Transverse colon (tissue), 4 donors: ENCODE data around the gene USP24. TPM values are rescaled to one million over a fixed set of nuclear protein-coding genes. Genes with fewer than 3 reads are reported as not detected.

ENCODE experiments used
- DNase-seq: peaks from one replicate; pipeline ENCODE4 v3.0.0-alpha.2; 2019
- H3K27ac ChIP-seq, 4 donors: fragments of 200-600 bp; sonication (generic); 2 replicates each; pipeline ENCODE4 v1.5.1; 2016 to 2018; ENCODE audit warnings: inconsistent platforms in 4 of 4
- H3K27me3 ChIP-seq: fragments of 200-600 bp; sonication (generic); 2 replicates; pipeline ENCODE4 v1.5.1; 2017; ENCODE audit warnings: inconsistent platforms
- H3K36me3 ChIP-seq, 4 donors: fragments of 200-600 bp; sonication (generic); 2 replicates each; pipeline ENCODE4 v1.5.1; 2017 to 2019; ENCODE audit warnings: inconsistent platforms in 4 of 4
- H3K4me1 ChIP-seq, 4 donors: fragments of 200-600 bp; sonication (generic); 2 replicates each; pipeline ENCODE4 v1.5.1; 2017 to 2020; ENCODE audit warnings: inconsistent platforms in 4 of 4
- H3K4me3 ChIP-seq, 4 donors: fragments of 200-600 bp; sonication (generic); 1 replicate in 1 of 4; 2 replicates in 3 of 4; pipeline versions ENCODE4 v1.5.1 to v1.6.1; 2017 to 2019; ENCODE audit warnings: inconsistent platforms in 4 of 4
- H3K9me3 ChIP-seq, 2 donors: fragments of 200-600 bp; sonication (generic); 2 replicates each; pipeline ENCODE4 v1.5.1; 2017 to 2019; ENCODE audit warnings: inconsistent platforms in 2 of 2
- EP300 ChIP-seq: sonication (generic); formaldehyde crosslinking; IDR thresholded peaks from one replicate; pipeline ENCODE4 v1.6.1; 2017; ENCODE audit warnings: antibody characterized with exemption, low read depth
- POLR2A ChIP-seq: fragments of 450-650 bp; IDR thresholded peaks from one replicate; pipeline ENCODE4 v1.6.1; 2016; ENCODE audit warnings: antibody characterized with exemption, mild to moderate bottlenecking, moderate library complexity
- POLR2AphosphoS5 ChIP-seq, 3 donors: sonication (generic); formaldehyde crosslinking; IDR thresholded peaks; one replicate each; pipeline ENCODE4 v1.6.1; 2016; ENCODE audit warnings: antibody characterized with exemption in 3 of 3
- WGBS, 2 donors: methylation state at CpG; one replicate each; pipeline ENCODE4 v1.1.5; 2018; ENCODE audit warnings: low coverage in 1 of 2; 5-methylcytosine and 5-hydroxymethylcytosine counted together
- in situ Hi-C, 4 donors: fragments of 200-750 bp; cut with MboI; loops; one replicate each; pipeline versions ENCODE4 v1.15.0 to v1.15.1; 2017; ENCODE audit warnings: low sequenced_read_pairs in 3 of 4, low pct_ligation_motif_present in 1 of 4, low pct_unique_long_range_greater_than_20kb in 1 of 4
- intact Hi-C: fragments of 100-400 bp; cut with DNase I; formaldehyde crosslinking; loops from one replicate; pipeline ENCODE4 v1.15.1; 2023; ENCODE audit warnings: low total_unique reads
- total RNA-seq, 4 donors: library from RNA; depleted of rRNA; stranded (reverse); fragments of >200 nt; gene quantifications; one replicate each; pipeline ENCODE4 v1.1.0, GENCODE V29; 2016
- TF ChIP-seq, protein P1 (sequence below), 5 experiments: fragments of 200-600 bp in 3 of 5; fragments of 450-650 bp in 2 of 5; sonication (generic) in 3 of 5; IDR thresholded peaks; 1 replicate in 2 of 5; 2 replicates in 3 of 5; pipeline ENCODE4 v1.5.1; 2016 to 2017; ENCODE audit warnings: antibody characterized with exemption in 5 of 5, inconsistent platforms in 3 of 5, mild to moderate bottlenecking in 2 of 5, moderate library complexity in 1 of 5

Gene USP24
- total RNA-seq, 4 donors from 2014 or later: 30.7 to 79.4 (median 48.9) TPM

GRCh38 chr1:55089683-55090082 lies 125.5 kb downstream of the USP24 start:
- intact Hi-C loops: no loop called here
- H3K4me1 ChIP-seq: no peaks in the 10 kb centered on the region
- no peak for DNase-seq
- peaks cover 0 to 96% (median 41%) of the 10 kb centered on the region in 4 donors for H3K36me3 ChIP-seq
- no peaks in the 10 kb centered on the region for H3K27me3 ChIP-seq
- 87 to 100% methylated on average over 1 to 2 of the region's 2 CpGs for WGBS, 2 donors
- no peak overlapping the region for H3K27ac ChIP-seq
- H3K9me3 ChIP-seq: no peaks in the 10 kb centered on the region
- in situ Hi-C loops: no loop called here
- TF ChIP-seq EP300: no peak
- no peak for TF ChIP-seq POLR2AphosphoS5 (IDR thresholded peaks at IDR 0.05)
- TF ChIP-seq, protein P1, sequence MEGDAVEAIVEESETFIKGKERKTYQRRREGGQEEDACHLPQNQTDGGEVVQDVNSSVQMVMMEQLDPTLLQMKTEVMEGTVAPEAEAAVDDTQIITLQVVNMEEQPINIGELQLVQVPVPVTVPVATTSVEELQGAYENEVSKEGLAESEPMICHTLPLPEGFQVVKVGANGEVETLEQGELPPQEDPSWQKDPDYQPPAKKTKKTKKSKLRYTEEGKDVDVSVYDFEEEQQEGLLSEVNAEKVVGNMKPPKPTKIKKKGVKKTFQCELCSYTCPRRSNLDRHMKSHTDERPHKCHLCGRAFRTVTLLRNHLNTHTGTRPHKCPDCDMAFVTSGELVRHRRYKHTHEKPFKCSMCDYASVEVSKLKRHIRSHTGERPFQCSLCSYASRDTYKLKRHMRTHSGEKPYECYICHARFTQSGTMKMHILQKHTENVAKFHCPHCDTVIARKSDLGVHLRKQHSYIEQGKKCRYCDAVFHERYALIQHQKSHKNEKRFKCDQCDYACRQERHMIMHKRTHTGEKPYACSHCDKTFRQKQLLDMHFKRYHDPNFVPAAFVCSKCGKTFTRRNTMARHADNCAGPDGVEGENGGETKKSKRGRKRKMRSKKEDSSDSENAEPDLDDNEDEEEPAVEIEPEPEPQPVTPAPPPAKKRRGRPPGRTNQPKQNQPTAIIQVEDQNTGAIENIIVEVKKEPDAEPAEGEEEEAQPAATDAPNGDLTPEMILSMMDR (IDR thresholded peaks at IDR 0.05): no peak
- no peak for TF ChIP-seq POLR2A
- no peak overlapping the region for H3K4me3 ChIP-seq

DNA sequence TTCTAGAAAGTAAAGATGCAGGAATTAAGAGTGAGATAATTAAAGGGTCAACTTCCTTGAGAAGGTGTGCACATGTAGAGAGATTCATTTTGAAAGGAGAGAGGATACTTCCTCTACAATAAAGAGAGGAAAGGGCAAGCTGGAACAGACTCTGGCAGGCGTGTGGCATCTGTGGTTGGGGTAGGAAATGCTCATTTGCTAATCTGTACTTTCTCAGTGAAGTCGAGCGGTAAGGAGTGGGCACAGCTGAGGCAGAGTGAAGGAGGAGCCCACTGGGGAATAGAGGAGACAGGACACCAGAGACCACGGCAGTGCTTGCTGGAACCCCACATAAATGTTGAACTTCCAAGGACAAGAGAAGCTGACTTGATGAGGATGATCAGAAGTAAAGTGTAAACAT lies 126.8 kb downstream of the USP24 start:
- no peak overlapping the region for H3K27ac ChIP-seq
- no peaks in the 10 kb centered on the region for H3K4me1 ChIP-seq
- intact Hi-C loops: no loop called here
- H3K9me3 ChIP-seq: no peaks in the 10 kb centered on the region
- peaks cover 0 to 99% (median 42%) of the 10 kb centered on the region in 4 donors for H3K36me3 ChIP-seq
- DNase-seq: no peak
- no peaks in the 10 kb centered on the region for H3K27me3 ChIP-seq
- 80 to 86% methylated on average over 2 to 4 of the region's 4 CpGs for WGBS, 2 donors
- TF ChIP-seq POLR2AphosphoS5 (IDR thresholded peaks at IDR 0.05) (no peak), POLR2A (no peak)
- in situ Hi-C loops: no loop called here
- no peak overlapping the region for H3K4me3 ChIP-seq

- in situ Hi-C loops: no loop called here
Observed at GRCh38 chr1:55087439-55087838, 127.7 kb downstream of the USP24 start.

GRCh38 chr1:55084257-55084656 lies 130.9 kb downstream of the USP24 start:
- DNase-seq: no peak
- Histone ChIP-seq H3K36me3 (peaks cover 0 to 97% (median 36%) of the 10 kb centered on the region in 4 donors), H3K4me3 (no peak overlapping the region), H3K9me3 (no peaks in the 10 kb centered on the region), H3K27me3 (no peaks in the 10 kb centered on the region), H3K27ac (no peak overlapping the region), H3K4me1 (no peaks in the 10 kb centered on the region)
- TF ChIP-seq, protein P1 (IDR thresholded peaks at IDR 0.05): no peak
- TF ChIP-seq POLR2A (no peak), EP300 (no peak), POLR2AphosphoS5 (IDR thresholded peaks at IDR 0.05) (no peak)
- 94 to 96% methylated on average over 6 to 7 of the region's 7 CpGs for WGBS, 2 donors
- in situ Hi-C loops (no loop called here), intact Hi-C loops (no loop called here)

More at GRCh38 chr1:55087439-55087838, 127.7 kb downstream of the USP24 start:
- 85 to 88% methylated on average over 3 of the region's 3 CpGs for WGBS, 2 donors
- intact Hi-C loops: no loop called here
- no peaks in the 10 kb centered on the region for H3K27me3 ChIP-seq
- TF ChIP-seq EP300 (no peak), POLR2AphosphoS5 (IDR thresholded peaks at IDR 0.05) (no peak), POLR2A (no peak)
- TF ChIP-seq, protein P1 (IDR thresholded peaks at IDR 0.05): no peak
- no peak overlapping the region for H3K4me3 ChIP-seq
- H3K27ac ChIP-seq: no peak overlapping the region
- peaks cover 0 to 99% (median 40%) of the 10 kb centered on the region in 4 donors for H3K36me3 ChIP-seq
- no peaks in the 10 kb centered on the region for H3K9me3 ChIP-seq
- no peaks in the 10 kb centered on the region for H3K4me1 ChIP-seq
- DNase-seq: no peak

- peaks cover 0 to 97% (median 42%) of the 10 kb centered on the region in 4 donors for H3K36me3 ChIP-seq
- no peaks in the 10 kb centered on the region for H3K4me1 ChIP-seq
- no peaks in the 10 kb centered on the region for H3K27me3 ChIP-seq
- TF ChIP-seq EP300 (no peak), POLR2A (no peak)
- TF ChIP-seq, protein P1 (IDR thresholded peaks at IDR 0.05): no peak
- intact Hi-C loops (no loop called here), in situ Hi-C loops (no loop called here)
- no peaks in the 10 kb centered on the region for H3K9me3 ChIP-seq
- no peak for DNase-seq
- no peak overlapping the region for H3K4me3 ChIP-seq
- H3K27ac ChIP-seq: no peak overlapping the region
- WGBS, 2 donors: 54 to 80% methylated on average over 2 of the region's 2 CpGs
Observed at GRCh38 chr1:55081905-55082296, 133.3 kb downstream of the USP24 start.
